Lung (tissue), 12 donors: ENCODE data around the gene THSD7A. TPM values are rescaled to one million over a fixed set of nuclear protein-coding genes. Genes with fewer than 3 reads are reported as not detected.
A peak's percentile ranks its signal among the peaks of the same experiment; 100 is the strongest.

Source experiments
- ATAC-seq: fragments of 200-7000 bp; cut with Tn5 transposase; one replicate; pipeline ENCODE4 v1.9.1; 2020; ENCODE audit warnings: moderate number of reproducible peaks; ENCODE audit not compliant: insufficient read depth, low FRiP score
- DNase-seq, 3 donors: peaks; one replicate each; pipeline ENCODE4 v3.0.0-alpha.2; 2013 to 2017
- H3K27ac ChIP-seq, 2 donors: one replicate each; pipeline ENCODE4 v1.5.1; 2013; ENCODE audit warnings: mild to moderate bottlenecking in 2 of 2, moderate library complexity in 2 of 2, control low read depth in 1 of 2, inconsistent platforms in 1 of 2, low read depth in 1 of 2, low read length in 1 of 2
- H3K27me3 ChIP-seq, 3 donors: one replicate each; pipeline ENCODE4 v1.5.1; 2013; ENCODE audit warnings: low read length in 2 of 3; ENCODE audit not compliant: control insufficient read depth in 3 of 3, insufficient read depth in 3 of 3
- H3K36me3 ChIP-seq, 4 donors: one replicate each; pipeline ENCODE4 v1.5.1; 2013; ENCODE audit warnings: low read length in 4 of 4, mild to moderate bottlenecking in 1 of 4, moderate library complexity in 1 of 4; ENCODE audit not compliant: control insufficient read depth in 4 of 4, insufficient read depth in 4 of 4
- H3K4me1 ChIP-seq, 5 donors: one replicate each; pipeline ENCODE4 v1.5.1; 2013; ENCODE audit warnings: low read length in 5 of 5, mild to moderate bottlenecking in 2 of 5, moderate library complexity in 1 of 5; ENCODE audit not compliant: control insufficient read depth in 5 of 5, insufficient read depth in 5 of 5
- H3K4me3 ChIP-seq: one replicate; pipeline ENCODE4 v1.5.1; 2013; ENCODE audit warnings: mild to moderate bottlenecking, control low read depth, moderate library complexity
- H3K9ac ChIP-seq, 2 donors: one replicate each; pipeline ENCODE4 v1.5.1; 2013; ENCODE audit warnings: low read length in 2 of 2, control low read depth in 1 of 2; ENCODE audit not compliant: insufficient read depth in 1 of 2
- H3K9me3 ChIP-seq, 4 donors: one replicate each; pipeline ENCODE4 v1.5.1; 2013; ENCODE audit warnings: low read length in 3 of 4, mild to moderate bottlenecking in 1 of 4, moderate library complexity in 1 of 4; ENCODE audit not compliant: control insufficient read depth in 4 of 4, insufficient read depth in 3 of 4
- CTCF ChIP-seq: IDR thresholded peaks from 2 replicates; pipeline ENCODE4 v1.5.1; 2012; ENCODE audit warnings: mild to moderate bottlenecking; ENCODE audit errors: control extremely low read depth, extremely low read depth
- WGBS, 2 donors: extraction: QIAGEN DNeasy Blood & Tissue Kit; methylation state at CpG; one replicate each; pipeline ENCODE4 v1.1.7; 2013; 5-methylcytosine and 5-hydroxymethylcytosine counted together
- polyA plus RNA-seq, 2 donors: library from polyadenylated mRNA; stranded (reverse); fragments of 200-250 nt; gene quantifications; one replicate each; pipeline ENCODE4 v1.2.1, GENCODE V29; 2013
- total RNA-seq, 2 donors: library from RNA; depleted of rRNA in 1 of 2; stranded (reverse); fragments of >200 nt in 1 of 2; gene quantifications; one replicate each; pipeline ENCODE4 v1.2.1, GENCODE V29; 2014 to 2021
- donor health status: control.
- donor health status: control.
- donor health status: Bipolar disorder and iron deficiency.
- donor health status: healthy.
- donor health status: DM: yes; HTN: yes; CAD: no.

THSD7A gene
- total and polyA plus RNA-seq, 4 donors = 0.53 to 12.1 (median 4.5) TPM

- ATAC-seq (no peak), DNase-seq (peak; percentile 51 to 86 (median 76))
- no peaks in the 10 kb centered on the region for H3K27me3 ChIP-seq
- no peak overlapping the region for H3K4me3 ChIP-seq
- H3K4me1 ChIP-seq = no peaks in the 10 kb centered on the region
- no peaks in the 10 kb centered on the region for H3K36me3 ChIP-seq
- no peak for TF ChIP-seq CTCF
- WGBS, 2 donors = 73 to 83% methylated on average over 2 of the region's 2 CpGs
- H3K9me3 ChIP-seq = no peaks in the 10 kb centered on the region
- no peak overlapping the region for H3K27ac ChIP-seq
- H3K9ac ChIP-seq = no peak overlapping the region
Observed at GRCh38 chr7:11758627-11759111, 73.3 kb downstream of the THSD7A start.

- Histone ChIP-seq H3K36me3 (no peaks in the 10 kb centered on the region), H3K27me3 (no peaks in the 10 kb centered on the region), H3K4me3 (no peak overlapping the region), H3K27ac (no peak overlapping the region), H3K4me1 (no peaks in the 10 kb centered on the region), H3K9ac (no peak overlapping the region), H3K9me3 (peaks cover 0 to under 1% (median 0%) of the 10 kb centered on the region in 4 donors)
- DNase-seq (no peak), ATAC-seq (no peak)
- TF ChIP-seq CTCF = no peak
- WGBS, 2 donors = 83% methylated on average over 1 of the region's 1 CpG
Observed at GRCh38 chr7:11757153-11757552, 74.8 kb downstream of the THSD7A start.

- 95 to 97% methylated on average over 3 of the region's 3 CpGs for WGBS, 2 donors
- Histone ChIP-seq H3K9me3 (peaks cover 0 to 4% (median 0%) of the 10 kb centered on the region in 4 donors), H3K4me1 (no peaks in the 10 kb centered on the region), H3K27ac (no peak overlapping the region), H3K36me3 (no peaks in the 10 kb centered on the region), H3K27me3 (no peaks in the 10 kb centered on the region), H3K4me3 (no peak overlapping the region), H3K9ac (no peak overlapping the region)
- no peak for TF ChIP-seq CTCF
- DNase-seq (no peak), ATAC-seq (no peak)
Observed at GRCh38 chr7:11754933-11755332, 77.1 kb downstream of the THSD7A start.

- DNase-seq (no peak), ATAC-seq (no peak)
- WGBS, 2 donors = 82 to 86% methylated on average over 2 of the region's 2 CpGs
- Histone ChIP-seq H3K4me3 (no peak overlapping the region), H3K27me3 (no peaks in the 10 kb centered on the region), H3K4me1 (no peaks in the 10 kb centered on the region), H3K9ac (no peak overlapping the region), H3K9me3 (peaks cover 0 to 4% (median 0%) of the 10 kb centered on the region in 4 donors), H3K27ac (no peak overlapping the region), H3K36me3 (no peaks in the 10 kb centered on the region)
- no peak for TF ChIP-seq CTCF
Observed at GRCh38 chr7:11754123-11754522, 77.9 kb downstream of the THSD7A start.
